ENCODE results near the gene ATXN1.

Gene ATXN1

GRCh38 chr6:16490616-16491015, 270.6 kb downstream of the ATXN1 start:
- FAIRE-seq = no peak

- FAIRE-seq = no peak
Observed at GRCh38 chr6:16488813-16489212, 272.4 kb downstream of the ATXN1 start.

GRCh38 chr6:16487996-16488674, 273.1 kb downstream of the ATXN1 start:
- no peak for FAIRE-seq

GRCh38 chr6:16486661-16487060, 274.6 kb downstream of the ATXN1 start:
- no peak for FAIRE-seq

GRCh38 chr6:16483315-16483875, 277.9 kb downstream of the ATXN1 start:
- FAIRE-seq = no peak

GRCh38 chr6:16482702-16483314, 278.5 kb downstream of the ATXN1 start:
- FAIRE-seq = no peak

GRCh38 chr6:16481697-16482399, 279.4 kb downstream of the ATXN1 start:
- FAIRE-seq = no peak

GRCh38 chr6:16480763-16481560, 280.3 kb downstream of the ATXN1 start:
- FAIRE-seq = no peak

- FAIRE-seq = no peak
Observed at GRCh38 chr6:16477367-16478149, 283.7 kb downstream of the ATXN1 start.

GRCh38 chr6:16476861-16477260, 284.4 kb downstream of the ATXN1 start:
- no peak for FAIRE-seq

GRCh38 chr6:16475494-16475781, 285.8 kb downstream of the ATXN1 start:
- no peak for FAIRE-seq

- FAIRE-seq = no peak
Observed at GRCh38 chr6:16474772-16475493, 286.3 kb downstream of the ATXN1 start.

GRCh38 chr6:16473908-16474771, 287.1 kb downstream of the ATXN1 start:
- no peak for FAIRE-seq

GRCh38 chr6:16473184-16473907, 287.9 kb downstream of the ATXN1 start:
- FAIRE-seq = no peak

- FAIRE-seq = no peak
Observed at GRCh38 chr6:16472349-16473069, 288.8 kb downstream of the ATXN1 start.

- no peak for FAIRE-seq
Observed at GRCh38 chr6:16471910-16472297, 289.4 kb downstream of the ATXN1 start.

- FAIRE-seq = no peak
Observed at GRCh38 chr6:16471222-16471909, 289.9 kb downstream of the ATXN1 start.

- no peak for FAIRE-seq
Observed at GRCh38 chr6:16470502-16471221, 290.6 kb downstream of the ATXN1 start.

All from TTC549 (cell line).